ENCODE data around the gene ZNF239.

DNA sequence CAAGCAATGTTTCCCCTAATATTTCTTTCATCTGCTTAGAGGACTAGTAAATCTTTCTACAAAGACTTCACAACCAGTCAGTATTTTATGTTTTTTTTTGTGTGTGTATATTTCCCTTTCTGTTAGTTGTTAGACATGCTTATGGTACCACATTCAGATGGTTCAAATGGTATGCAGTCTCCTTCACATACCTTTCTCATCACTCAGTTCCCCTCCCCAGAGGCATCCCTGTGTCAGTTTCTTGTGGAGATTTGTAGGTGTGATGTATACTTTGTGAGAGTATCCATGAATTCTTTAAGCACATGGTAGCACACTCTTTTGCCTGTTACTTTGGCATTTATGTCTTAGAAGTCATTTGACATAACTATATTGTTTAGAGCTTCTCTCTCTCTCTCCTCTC is 36.2 kb upstream of the ZNF239 start:
- TF ChIP-seq, protein P1, sequence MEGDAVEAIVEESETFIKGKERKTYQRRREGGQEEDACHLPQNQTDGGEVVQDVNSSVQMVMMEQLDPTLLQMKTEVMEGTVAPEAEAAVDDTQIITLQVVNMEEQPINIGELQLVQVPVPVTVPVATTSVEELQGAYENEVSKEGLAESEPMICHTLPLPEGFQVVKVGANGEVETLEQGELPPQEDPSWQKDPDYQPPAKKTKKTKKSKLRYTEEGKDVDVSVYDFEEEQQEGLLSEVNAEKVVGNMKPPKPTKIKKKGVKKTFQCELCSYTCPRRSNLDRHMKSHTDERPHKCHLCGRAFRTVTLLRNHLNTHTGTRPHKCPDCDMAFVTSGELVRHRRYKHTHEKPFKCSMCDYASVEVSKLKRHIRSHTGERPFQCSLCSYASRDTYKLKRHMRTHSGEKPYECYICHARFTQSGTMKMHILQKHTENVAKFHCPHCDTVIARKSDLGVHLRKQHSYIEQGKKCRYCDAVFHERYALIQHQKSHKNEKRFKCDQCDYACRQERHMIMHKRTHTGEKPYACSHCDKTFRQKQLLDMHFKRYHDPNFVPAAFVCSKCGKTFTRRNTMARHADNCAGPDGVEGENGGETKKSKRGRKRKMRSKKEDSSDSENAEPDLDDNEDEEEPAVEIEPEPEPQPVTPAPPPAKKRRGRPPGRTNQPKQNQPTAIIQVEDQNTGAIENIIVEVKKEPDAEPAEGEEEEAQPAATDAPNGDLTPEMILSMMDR (IDR thresholded peaks at IDR 0.05) = no peak
- TF ChIP-seq POLR2A (IDR thresholded peaks at IDR 0.05) = no peak

Measured in esophagus squamous epithelium (tissue), 4 donors.